H1 (cell line): ENCODE results near the gene HOMER3. TPM values are rescaled to one million over a fixed set of nuclear protein-coding genes. Genes with fewer than 3 reads are reported as not detected.

Experiments used
- CEBPB ChIP-seq: IDR thresholded peaks from 2 replicates; pipeline ENCODE4 v1.6.1; 2012; ENCODE audit warnings: low read depth, low read length
- JUND ChIP-seq: IDR thresholded peaks from 2 replicates; pipeline ENCODE4 v1.6.1; 2011; ENCODE audit warnings: mild to moderate bottlenecking, improper control_type of control experiment, low read length
- POU5F1 ChIP-seq: IDR thresholded peaks from 2 replicates; pipeline ENCODE4 v1.6.1; 2011; ENCODE audit warnings: low read depth, mild to moderate bottlenecking, low read length, moderate library complexity
- SP1 ChIP-seq: IDR thresholded peaks from 2 replicates; pipeline ENCODE4 v1.6.1; 2011; ENCODE audit warnings: low read depth, low read length
- SP2 ChIP-seq: IDR thresholded peaks from 2 replicates; pipeline ENCODE4 v1.6.1; 2012; ENCODE audit warnings: mild to moderate bottlenecking, low read length, inconsistent platforms
- polyA plus RNA-seq, 7 experiments: library from polyadenylated mRNA; depleted of rRNA in 3 of 7; stranded (reverse) in 5 of 7; unstranded in 2 of 7; fragments of >200 nt in 5 of 7; fragments of 200-250 nt in 2 of 7; gene quantifications; 1 replicate in 5 of 7; 2 replicates in 1 of 7; 4 replicates in 1 of 7; pipeline versions ENCODE4 v1.2.1 to v1.2.3, GENCODE V29; 2011 to 2013; ENCODE audit warnings: missing spikeins in 2 of 7, mixed read lengths in 2 of 7
- total RNA-seq: library from RNA; stranded (reverse); fragmentation: NEBNext Ultra II Directional; extraction: Animal tissue kit (Norgen Biotek cat#: 25700); gene quantifications from 2 replicates; pipeline ENCODE4 v1.2.1, GENCODE V29; 2021

HOMER3 gene
- total and polyA plus RNA-seq, 2 of the 8 experiments (the other 6 are each of a cell fraction or from before 2014, with no cell fraction given) = 28.3 to 41.6 TPM

DNA sequence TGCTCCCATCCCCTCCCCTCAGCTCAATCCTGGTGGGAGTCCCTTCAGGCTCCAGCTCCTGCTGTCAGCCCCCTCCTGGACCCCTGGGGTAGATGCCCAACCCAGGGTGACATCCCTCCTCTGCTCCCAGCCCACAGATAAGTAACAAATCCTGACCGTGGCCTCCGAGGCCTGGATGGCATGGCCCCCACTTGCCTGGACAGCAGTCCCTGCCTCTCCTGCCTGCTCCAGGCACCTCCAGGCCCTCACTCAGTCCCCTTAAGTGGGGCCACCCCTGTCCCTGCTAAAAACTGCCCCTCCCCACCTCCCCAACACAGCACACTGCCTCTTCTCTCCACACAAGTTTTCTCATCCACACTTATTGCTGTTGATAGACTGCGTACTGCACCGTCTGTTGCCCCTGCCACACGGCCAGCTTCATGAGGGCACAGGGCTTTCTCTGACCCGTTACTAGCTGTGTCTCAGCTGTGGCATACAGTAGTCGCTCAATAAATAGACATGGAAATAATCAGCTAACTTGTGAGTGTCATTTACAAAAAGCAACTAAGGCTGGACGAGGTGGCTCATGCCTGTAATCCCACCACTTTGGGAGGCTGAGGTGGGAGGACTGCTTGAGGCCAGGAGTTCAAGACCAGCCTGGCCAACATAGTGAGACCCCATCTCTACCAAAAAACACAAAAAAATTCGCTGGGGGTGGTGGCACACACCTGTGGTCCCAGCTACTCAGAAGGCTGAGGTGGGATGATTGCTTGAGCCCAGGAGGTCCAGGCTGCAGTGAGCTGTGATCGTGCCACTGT is 50.9 kb downstream of the HOMER3 start (continued):
- no peak for TF ChIP-seq SP2
- TF ChIP-seq POU5F1 = no peak
- TF ChIP-seq CEBPB = no peak
- no peak for TF ChIP-seq SP1
- no peak for TF ChIP-seq JUND
